VCaP (cell line): ENCODE measurements around the gene FMNL2.

Source experiments
- H3K27ac ChIP-seq: fragments of 450-650 bp; 2 replicates; pipeline ENCODE4 v1.5.1; 2017
- TF ChIP-seq, protein P1 (sequence below): fragments of 450-650 bp; conservative IDR thresholded peaks from 2 replicates; pipeline ENCODE4 v1.5.1; 2017; ENCODE audit warnings: mild to moderate bottlenecking, moderate library complexity

The FMNL2 gene

DNA sequence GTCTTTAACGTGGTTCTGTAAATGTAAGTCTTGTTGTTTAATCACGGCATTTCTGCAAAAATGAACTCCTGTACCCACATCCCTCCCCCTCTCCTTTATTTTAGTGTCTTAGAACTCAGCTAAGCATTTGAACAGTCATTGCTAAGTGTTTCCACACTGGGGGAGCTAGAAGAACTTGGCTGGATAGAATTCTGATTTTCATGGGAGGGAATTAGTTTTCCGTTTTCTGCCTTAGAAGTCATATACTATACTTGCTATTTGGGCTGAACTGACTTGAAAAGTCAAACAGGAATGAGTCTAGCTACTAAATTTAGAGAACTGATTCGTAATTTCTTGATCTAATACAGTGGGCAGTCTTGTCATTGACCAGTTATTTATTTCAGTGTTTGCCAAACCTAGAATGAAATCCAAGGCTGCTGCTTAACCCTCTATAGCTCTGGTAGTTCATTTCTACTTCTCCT lies 61.1 kb downstream of the FMNL2 start:
- TF ChIP-seq, protein P1, sequence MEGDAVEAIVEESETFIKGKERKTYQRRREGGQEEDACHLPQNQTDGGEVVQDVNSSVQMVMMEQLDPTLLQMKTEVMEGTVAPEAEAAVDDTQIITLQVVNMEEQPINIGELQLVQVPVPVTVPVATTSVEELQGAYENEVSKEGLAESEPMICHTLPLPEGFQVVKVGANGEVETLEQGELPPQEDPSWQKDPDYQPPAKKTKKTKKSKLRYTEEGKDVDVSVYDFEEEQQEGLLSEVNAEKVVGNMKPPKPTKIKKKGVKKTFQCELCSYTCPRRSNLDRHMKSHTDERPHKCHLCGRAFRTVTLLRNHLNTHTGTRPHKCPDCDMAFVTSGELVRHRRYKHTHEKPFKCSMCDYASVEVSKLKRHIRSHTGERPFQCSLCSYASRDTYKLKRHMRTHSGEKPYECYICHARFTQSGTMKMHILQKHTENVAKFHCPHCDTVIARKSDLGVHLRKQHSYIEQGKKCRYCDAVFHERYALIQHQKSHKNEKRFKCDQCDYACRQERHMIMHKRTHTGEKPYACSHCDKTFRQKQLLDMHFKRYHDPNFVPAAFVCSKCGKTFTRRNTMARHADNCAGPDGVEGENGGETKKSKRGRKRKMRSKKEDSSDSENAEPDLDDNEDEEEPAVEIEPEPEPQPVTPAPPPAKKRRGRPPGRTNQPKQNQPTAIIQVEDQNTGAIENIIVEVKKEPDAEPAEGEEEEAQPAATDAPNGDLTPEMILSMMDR: no peak
- no peak overlapping the region for H3K27ac ChIP-seq

DNA sequence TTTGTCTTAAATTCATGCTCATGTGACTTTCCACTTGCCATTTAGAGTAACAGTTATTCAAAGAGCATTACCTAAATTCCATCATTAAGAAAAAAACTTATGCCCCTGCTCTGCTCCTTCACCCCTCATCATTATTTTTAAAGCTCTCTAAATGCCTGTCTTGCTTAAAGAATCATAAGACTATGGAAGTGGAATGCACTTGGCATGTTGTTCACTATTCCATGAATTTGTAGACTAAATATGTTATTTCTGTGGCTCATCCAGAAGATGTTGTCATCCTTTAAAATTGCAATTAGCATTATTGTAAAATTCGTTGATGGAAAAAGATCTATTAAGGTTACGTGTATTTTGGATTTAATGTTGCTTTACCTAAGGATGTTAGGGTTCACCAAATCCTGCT lies 61.8 kb downstream of the FMNL2 start:
- TF ChIP-seq, protein P1: no peak

DNA sequence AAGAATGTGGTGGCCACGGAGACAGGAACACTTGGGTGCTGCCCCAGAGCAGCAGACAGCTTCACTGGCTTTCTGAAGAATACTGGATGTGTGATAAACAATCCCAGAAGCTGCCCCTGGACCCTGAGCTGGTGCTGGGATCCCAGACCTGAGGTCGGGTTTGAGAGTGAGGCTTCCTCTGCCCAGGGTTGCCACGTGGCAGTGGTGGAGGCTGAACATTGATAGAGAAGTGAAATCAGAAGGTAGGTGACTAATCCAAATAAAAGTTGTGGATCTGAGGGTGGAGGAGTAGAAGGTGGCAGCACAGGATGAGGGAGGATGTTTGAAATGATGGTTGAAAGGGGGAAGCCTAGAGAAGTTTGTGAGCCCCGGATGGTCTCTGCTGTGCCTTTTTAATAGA lies 64.0 kb downstream of the FMNL2 start:
- no peak overlapping the region for H3K27ac ChIP-seq
- TF ChIP-seq, protein P1: no peak

More for the DNA sequence above, 61.8 kb downstream of the FMNL2 start:
- no peak overlapping the region for H3K27ac ChIP-seq

DNA sequence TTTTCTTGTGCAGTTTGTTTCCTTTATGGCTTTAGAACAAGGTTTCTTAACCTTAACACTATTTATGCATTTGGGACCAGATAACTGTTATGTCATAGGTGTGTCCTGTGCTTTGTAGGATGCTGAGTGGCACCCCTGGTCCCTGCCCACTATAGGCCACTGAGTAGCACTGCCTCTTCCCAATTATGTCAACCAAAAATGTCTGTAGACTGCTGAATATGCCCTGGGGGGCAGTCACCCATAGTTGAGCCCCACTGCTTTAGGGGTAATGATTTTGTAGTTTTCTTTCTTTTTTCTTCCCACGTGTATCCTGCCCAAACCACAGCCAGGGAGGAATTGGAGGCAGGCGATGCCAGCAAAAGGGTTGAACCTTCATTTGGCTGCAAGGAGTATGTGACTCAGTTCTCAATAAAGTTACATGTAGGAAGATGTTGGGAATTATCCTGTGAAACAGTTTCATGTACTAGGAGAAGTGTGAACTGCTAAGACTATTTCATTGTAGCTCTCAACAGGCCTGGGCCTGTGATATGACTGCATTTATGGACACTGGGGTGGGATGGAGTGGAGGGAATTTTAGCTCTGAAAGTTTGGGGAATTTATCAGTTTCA lies 65.7 kb downstream of the FMNL2 start:
- H3K27ac ChIP-seq: no peak overlapping the region

DNA sequence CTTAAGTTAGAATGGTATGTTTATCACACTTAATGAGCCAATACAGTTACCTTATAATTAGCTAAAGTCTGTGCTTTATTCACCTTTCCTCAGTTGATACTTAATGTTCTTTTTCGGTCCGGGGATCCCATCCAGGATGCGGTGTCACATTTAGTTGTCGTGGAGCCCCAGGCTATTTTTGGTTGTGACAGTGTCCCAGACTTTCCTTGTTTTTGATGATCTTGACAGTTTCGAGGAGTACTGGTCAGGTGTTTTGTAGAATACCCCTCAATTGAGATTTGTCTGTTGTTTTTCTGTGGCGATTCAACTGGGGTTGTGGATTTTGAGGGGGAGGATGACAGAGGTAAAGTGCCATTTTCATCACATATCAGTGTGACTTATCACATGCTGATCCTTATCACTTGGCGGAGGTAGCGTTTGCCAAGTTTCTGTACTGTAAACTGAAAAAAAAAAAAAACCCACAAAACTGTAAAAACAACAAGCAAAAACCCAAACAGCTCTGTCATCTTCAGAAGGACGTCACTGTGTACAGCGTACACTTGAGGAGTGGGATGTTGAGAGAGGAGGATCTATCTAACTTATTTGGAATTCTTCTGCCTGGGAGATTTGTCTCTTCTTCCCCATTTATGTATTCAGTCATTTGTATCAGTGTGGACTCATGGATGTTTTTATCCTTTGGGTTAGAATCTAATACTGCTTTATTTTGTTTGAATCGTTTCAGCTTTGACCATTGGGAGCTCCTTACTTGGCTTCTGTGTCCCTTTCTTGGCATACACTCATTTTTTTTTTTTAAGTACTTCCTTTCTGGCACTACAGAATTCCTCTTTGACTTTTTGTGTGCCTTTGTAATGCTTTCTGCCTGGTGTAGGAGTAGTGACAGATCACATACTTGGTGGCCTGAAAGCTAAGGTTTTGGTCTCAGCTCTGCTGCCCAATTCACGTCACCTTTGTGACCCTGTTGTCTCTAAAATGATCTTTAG lies 68.1 kb downstream of the FMNL2 start:
- TF ChIP-seq, protein P1: no peak
- peak overlapping the region; percentile 33 for H3K27ac ChIP-seq

More for the DNA sequence above, 65.7 kb downstream of the FMNL2 start:
- TF ChIP-seq, protein P1: no peak

DNA sequence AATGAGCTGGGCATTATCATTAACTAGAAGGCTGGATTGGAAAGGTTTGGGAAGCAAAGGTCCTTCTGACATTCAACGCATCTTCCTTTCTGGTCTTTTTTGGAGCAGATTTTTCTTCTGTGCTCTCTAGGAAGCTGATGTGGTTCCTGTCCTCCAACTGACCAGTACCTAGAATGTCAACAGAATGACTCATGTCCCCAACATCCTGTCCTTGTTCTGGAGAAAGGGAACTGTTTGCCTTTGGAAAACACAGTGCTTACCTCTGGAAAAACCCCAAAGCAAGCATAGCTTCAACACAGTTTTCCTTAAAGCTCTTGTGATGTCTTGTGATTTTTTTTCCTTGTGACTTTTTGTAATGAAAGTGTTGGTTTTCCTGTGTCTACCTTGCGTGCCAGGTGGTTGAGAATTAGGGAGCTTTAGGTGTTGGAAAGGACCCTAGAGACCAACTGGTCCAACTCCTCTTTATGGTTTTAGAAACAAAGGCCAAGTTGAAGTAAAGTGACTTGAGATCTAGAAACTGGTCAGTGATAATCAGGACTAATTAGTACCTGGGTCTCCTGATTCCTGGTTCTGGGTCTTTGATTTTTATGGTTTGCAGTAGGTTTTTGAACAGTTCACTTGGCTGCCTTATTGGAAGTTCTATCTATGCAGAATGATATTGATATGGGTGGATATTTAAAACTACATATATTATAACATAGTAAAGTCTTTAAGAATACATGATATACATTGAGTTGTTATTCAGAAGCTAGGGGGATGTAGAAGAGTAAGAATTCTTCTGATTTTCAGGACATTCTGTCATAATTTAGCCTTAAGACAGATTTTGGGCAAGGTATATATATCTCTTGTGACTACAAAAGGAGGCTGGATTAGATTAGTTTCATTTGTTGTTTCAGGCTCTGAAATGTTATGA lies 70.5 kb downstream of the FMNL2 start:
- no peak overlapping the region for H3K27ac ChIP-seq

More for the DNA sequence above, 70.5 kb downstream of the FMNL2 start:
- TF ChIP-seq, protein P1: no peak
